Activated T-cell treated with anti-CD3 and anti-CD28 coated beads, Interleukin-2, amount 50 U/mL, for 24 hours (primary cell): ENCODE measurements around the gene ITPRID1.

ENCODE experiments used
- DNase-seq: peaks from one replicate; pipeline ENCODE4 v3.0.0-alpha.2; 2020
- H3K27ac Mint-ChIP-seq: 2 replicates; pipeline ENCODE4 v1.8.0; 2020; ENCODE audit warnings: mild to moderate bottlenecking, mixed read lengths
- H3K27me3 Mint-ChIP-seq: 2 replicates; pipeline ENCODE4 v1.8.0; 2020; ENCODE audit warnings: mixed read lengths
- H3K36me3 Mint-ChIP-seq: 2 replicates; pipeline ENCODE4 v1.8.0; 2020; ENCODE audit warnings: low read depth, mixed read lengths
- H3K4me1 Mint-ChIP-seq: 2 replicates; pipeline ENCODE4 v1.8.0; 2020; ENCODE audit warnings: low read depth, mixed read lengths
- H3K4me3 Mint-ChIP-seq: 2 replicates; pipeline ENCODE4 v1.8.0; 2020; ENCODE audit warnings: mild to moderate bottlenecking, moderate library complexity, mixed read lengths
- H3K9me3 Mint-ChIP-seq: 2 replicates; pipeline ENCODE4 v1.8.0; 2020; ENCODE audit warnings: mixed read lengths

The ITPRID1 gene

GRCh38 chr7:31549611-31550010 is 35.7 kb downstream of the ITPRID1 start:
- no peak for DNase-seq
- Mint-ChIP-seq H3K27me3 (no peaks in the 10 kb centered on the region), H3K27ac (no peak overlapping the region), H3K4me1 (no peaks in the 10 kb centered on the region), H3K4me3 (no peak overlapping the region), H3K36me3 (no peaks in the 10 kb centered on the region), H3K9me3 (peaks cover 5% of the 10 kb centered on the region)

GRCh38 chr7:31550432-31550831 is 36.5 kb downstream of the ITPRID1 start:
- H3K9me3 Mint-ChIP-seq, result peaks cover 3% of the 10 kb centered on the region
- no peaks in the 10 kb centered on the region for H3K36me3 Mint-ChIP-seq
- H3K27me3 Mint-ChIP-seq, result no peaks in the 10 kb centered on the region
- no peak overlapping the region for H3K4me3 Mint-ChIP-seq
- DNase-seq, result no peak
- no peak overlapping the region for H3K27ac Mint-ChIP-seq
- H3K4me1 Mint-ChIP-seq, result no peaks in the 10 kb centered on the region

- DNase-seq, result no peak
- H3K27me3 Mint-ChIP-seq, result no peaks in the 10 kb centered on the region
- H3K36me3 Mint-ChIP-seq, result no peaks in the 10 kb centered on the region
- no peak overlapping the region for H3K27ac Mint-ChIP-seq
- H3K9me3 Mint-ChIP-seq, result peaks cover 6% of the 10 kb centered on the region
- H3K4me1 Mint-ChIP-seq, result no peaks in the 10 kb centered on the region
- no peak overlapping the region for H3K4me3 Mint-ChIP-seq
These were observed 39.8 kb downstream of the ITPRID1 start for GRCh38 chr7:31553661-31554081.

- Mint-ChIP-seq H3K9me3 (no peaks in the 10 kb centered on the region), H3K27ac (no peak overlapping the region), H3K4me3 (no peak overlapping the region), H3K4me1 (no peaks in the 10 kb centered on the region), H3K36me3 (no peaks in the 10 kb centered on the region), H3K27me3 (no peaks in the 10 kb centered on the region)
- DNase-seq, result no peak
These were observed 48.1 kb downstream of the ITPRID1 start for GRCh38 chr7:31562002-31562401.

GRCh38 chr7:31563522-31563921 is 49.6 kb downstream of the ITPRID1 start:
- no peak overlapping the region for H3K4me3 Mint-ChIP-seq

GRCh38 chr7:31563951-31564350 is 50.1 kb downstream of the ITPRID1 start:
- Mint-ChIP-seq H3K9me3 (no peaks in the 10 kb centered on the region), H3K27me3 (no peaks in the 10 kb centered on the region), H3K36me3 (no peaks in the 10 kb centered on the region), H3K27ac (no peak overlapping the region), H3K4me3 (no peak overlapping the region), H3K4me1 (no peaks in the 10 kb centered on the region)
- DNase-seq, result no peak

More at GRCh38 chr7:31563522-31563921, 49.6 kb downstream of the ITPRID1 start:
- H3K9me3 Mint-ChIP-seq, result no peaks in the 10 kb centered on the region
- H3K4me1 Mint-ChIP-seq, result no peaks in the 10 kb centered on the region
- no peak for DNase-seq
- no peaks in the 10 kb centered on the region for H3K27me3 Mint-ChIP-seq
- H3K36me3 Mint-ChIP-seq, result no peaks in the 10 kb centered on the region
- H3K27ac Mint-ChIP-seq, result no peak overlapping the region

GRCh38 chr7:31564661-31565060 is 50.8 kb downstream of the ITPRID1 start:
- Mint-ChIP-seq H3K4me3 (no peak overlapping the region), H3K27me3 (no peaks in the 10 kb centered on the region), H3K27ac (no peak overlapping the region), H3K4me1 (no peaks in the 10 kb centered on the region), H3K36me3 (no peaks in the 10 kb centered on the region), H3K9me3 (no peaks in the 10 kb centered on the region)
- no peak for DNase-seq

- no peaks in the 10 kb centered on the region for H3K27me3 Mint-ChIP-seq
- no peaks in the 10 kb centered on the region for H3K9me3 Mint-ChIP-seq
- H3K36me3 Mint-ChIP-seq, result no peaks in the 10 kb centered on the region
- no peaks in the 10 kb centered on the region for H3K4me1 Mint-ChIP-seq
- no peak overlapping the region for H3K27ac Mint-ChIP-seq
- no peak overlapping the region for H3K4me3 Mint-ChIP-seq
- no peak for DNase-seq
These were observed 55.6 kb downstream of the ITPRID1 start for GRCh38 chr7:31569528-31569927.

- no peak overlapping the region for H3K27ac Mint-ChIP-seq
- no peaks in the 10 kb centered on the region for H3K4me1 Mint-ChIP-seq
- DNase-seq, result no peak
- no peaks in the 10 kb centered on the region for H3K27me3 Mint-ChIP-seq
- H3K36me3 Mint-ChIP-seq, result no peaks in the 10 kb centered on the region
- H3K4me3 Mint-ChIP-seq, result no peak overlapping the region
- H3K9me3 Mint-ChIP-seq, result peaks cover 6% of the 10 kb centered on the region
These were observed 69.6 kb downstream of the ITPRID1 start for GRCh38 chr7:31583526-31583925.

GRCh38 chr7:31583942-31584341 is 70.1 kb downstream of the ITPRID1 start:
- Mint-ChIP-seq H3K36me3 (no peaks in the 10 kb centered on the region), H3K4me3 (no peak overlapping the region), H3K27ac (no peak overlapping the region), H3K27me3 (no peaks in the 10 kb centered on the region), H3K4me1 (no peaks in the 10 kb centered on the region), H3K9me3 (peaks cover 6% of the 10 kb centered on the region)
- no peak for DNase-seq

GRCh38 chr7:31595390-31595789 is 81.5 kb downstream of the ITPRID1 start:
- H3K36me3 Mint-ChIP-seq, result no peaks in the 10 kb centered on the region

GRCh38 chr7:31602041-31602625 is 88.2 kb downstream of the ITPRID1 start:
- H3K9me3 Mint-ChIP-seq, result peaks cover 3% of the 10 kb centered on the region
- H3K27me3 Mint-ChIP-seq, result no peaks in the 10 kb centered on the region
- H3K36me3 Mint-ChIP-seq, result no peaks in the 10 kb centered on the region
- no peak overlapping the region for H3K4me3 Mint-ChIP-seq
- no peak for DNase-seq
- no peak overlapping the region for H3K27ac Mint-ChIP-seq
- no peaks in the 10 kb centered on the region for H3K4me1 Mint-ChIP-seq

More at GRCh38 chr7:31595390-31595789, 81.5 kb downstream of the ITPRID1 start:
- Mint-ChIP-seq H3K4me3 (no peak overlapping the region), H3K27me3 (no peaks in the 10 kb centered on the region), H3K27ac (no peak overlapping the region), H3K4me1 (no peaks in the 10 kb centered on the region), H3K9me3 (peaks cover 9% of the 10 kb centered on the region)
- DNase-seq, result no peak

GRCh38 chr7:31603046-31603445 is 89.2 kb downstream of the ITPRID1 start:
- Mint-ChIP-seq H3K9me3 (peaks cover 3% of the 10 kb centered on the region), H3K27me3 (no peaks in the 10 kb centered on the region), H3K27ac (no peak overlapping the region), H3K36me3 (no peaks in the 10 kb centered on the region), H3K4me3 (no peak overlapping the region), H3K4me1 (no peaks in the 10 kb centered on the region)
- no peak for DNase-seq

- no peak overlapping the region for H3K4me3 Mint-ChIP-seq
- H3K27ac Mint-ChIP-seq, result no peak overlapping the region
- DNase-seq, result no peak
- no peaks in the 10 kb centered on the region for H3K36me3 Mint-ChIP-seq
- no peaks in the 10 kb centered on the region for H3K4me1 Mint-ChIP-seq
- H3K9me3 Mint-ChIP-seq, result peaks cover 6% of the 10 kb centered on the region
- no peaks in the 10 kb centered on the region for H3K27me3 Mint-ChIP-seq
These were observed 99.7 kb downstream of the ITPRID1 start for GRCh38 chr7:31613604-31614003.

- Mint-ChIP-seq H3K27ac (no peak overlapping the region), H3K36me3 (no peaks in the 10 kb centered on the region), H3K4me1 (no peaks in the 10 kb centered on the region), H3K4me3 (no peak overlapping the region), H3K9me3 (no peaks in the 10 kb centered on the region), H3K27me3 (no peaks in the 10 kb centered on the region)
- DNase-seq, result no peak
These were observed 119.6 kb downstream of the ITPRID1 start for GRCh38 chr7:31633467-31633866.
